Measurements from ENCODE around the gene DCAF8L2. TPM values are rescaled to one million over a fixed set of nuclear protein-coding genes. Genes with fewer than 3 reads are reported as not detected.

DCAF8L2 gene
- total RNA-seq, 1 experiment from 2014 or later = not detected

GRCh38 chrX:27671234-27671633 is 81.1 kb downstream of the DCAF8L2 start:
- no peak overlapping the region for H2BK120ac ChIP-seq (ENCODE audit: low read depth, low read length, poor library complexity, severe bottlenecking)
- H3K4me1 ChIP-seq (ENCODE audit: insufficient read depth, low read length) = no peaks in the 10 kb centered on the region
- WGBS (ENCODE audit: extremely low coverage, insufficient read length, low lambda C conversion rate) = no CpG with 5 or more reads among the region's 2 CpGs
- no peak overlapping the region for H3K23ac ChIP-seq (ENCODE audit: insufficient read length, low read depth, low read length)
- no peaks in the 10 kb centered on the region for H3K27me3 ChIP-seq (ENCODE audit: insufficient read depth, low read length)
- peaks cover 21% of the 10 kb centered on the region for H3K9me3 ChIP-seq (ENCODE audit: control insufficient read depth, low read depth, low read length)
- H3T11ph ChIP-seq (ENCODE audit: low read length) = no peak overlapping the region
- no peak overlapping the region for H2AFZ ChIP-seq (ENCODE audit: low read length)
- H3K56ac ChIP-seq (ENCODE audit: insufficient read length, low read depth, low read length) = no peak overlapping the region
- H4K8ac ChIP-seq (replicated peaks; ENCODE audit: insufficient read length, low read depth, low read length) = no peak overlapping the region
- Mint-ChIP-seq H3K4me3 (no peak overlapping the region), H3K4me1 (peaks cover 4 to 8% of the 10 kb centered on the region in 2 experiments; a peak in 1 of 4 replicates), H3K27ac (no peak overlapping the region), H3K36me3 (ENCODE audit: insufficient read depth in 1 of 3, low read depth in 3 of 3) (no peaks in the 10 kb centered on the region), H3K9me3 (peaks cover 47 to 49% of the 10 kb centered on the region in 2 experiments), H3K27me3 (ENCODE audit: low read depth) (no peaks in the 10 kb centered on the region)
- no peak overlapping the region for H3K9ac ChIP-seq (ENCODE audit: extremely low read depth, insufficient read length, low read length)
- no peak overlapping the region for H2AK5ac ChIP-seq (ENCODE audit: insufficient read length, low read length)
- H4K91ac ChIP-seq (ENCODE audit: insufficient read length, low read depth, low read length) = no peak overlapping the region
- no peak overlapping the region for H2BK5ac ChIP-seq (ENCODE audit: insufficient read length, low read length)
- H3K23me2 ChIP-seq (ENCODE audit: insufficient read length, low read depth, low read length, poor library complexity, severe bottlenecking) = no peaks in the 10 kb centered on the region
- H4K5ac ChIP-seq (ENCODE audit: insufficient read length, low read depth, low read length) = no peak overlapping the region
- no peak for DNase-seq
- no peak overlapping the region for H2BK12ac ChIP-seq (ENCODE audit: insufficient read length, low read depth, low read length)
- no peak overlapping the region for H3K14ac ChIP-seq (ENCODE audit: insufficient read depth, low read length)
- H4K20me1 ChIP-seq (ENCODE audit: control insufficient read depth, insufficient read depth, insufficient read length) = no peaks in the 10 kb centered on the region
- H3K27ac ChIP-seq (ENCODE audit: insufficient read length, low read depth, low read length) = no peak overlapping the region
- TF ChIP-seq CTCF (conservative IDR thresholded peaks at IDR 0.05) = no peak
- H3K79me1 ChIP-seq (ENCODE audit: insufficient read depth, low read depth, low read length, poor library complexity, severe bottlenecking) = no peaks in the 10 kb centered on the region
- no peak overlapping the region for H2BK15ac ChIP-seq (ENCODE audit: low read depth, low read length)
- H3K79me2 ChIP-seq (ENCODE audit: insufficient read depth, low read length) = no peaks in the 10 kb centered on the region
- no peak overlapping the region for H2BK20ac ChIP-seq (ENCODE audit: low read depth, low read length, poor library complexity, severe bottlenecking)
- no peak overlapping the region for H3K4me2 ChIP-seq (ENCODE audit: insufficient read depth, insufficient read length, low read length)
- H3K18ac ChIP-seq (ENCODE audit: insufficient read length, low read depth, low read length) = no peak overlapping the region
- no peak overlapping the region for H3K4ac ChIP-seq (ENCODE audit: low read depth, low read length)

All from H9 (cell line).